Panc1 (cell line): ENCODE data around the gene KRT85. TPM values are rescaled to one million over a fixed set of nuclear protein-coding genes. Genes with fewer than 3 reads are reported as not detected.

ENCODE experiments used
- ATAC-seq: fragments of 200-7000 bp; cut with Tn5 transposase; 2 replicates; pipeline ENCODE4 v1.9.1; 2020; ENCODE audit warnings: mild to moderate bottlenecking, moderate library complexity
- BruUV-seq: library from RNA; stranded (reverse); fragments of 400-500 nt; replicated peaks from 2 replicates; lab custom pipeline; 2021; lab: Mats Ljungman, UMichigan
- CTCF ChIA-PET: fragments of 300-600 bp; sonication (Branson Sonifier 250); formaldehyde crosslinking; loops from one replicate; lab custom pipeline; 2022; ENCODE audit warnings: antibody characterized with exemption; lab: Charles Lee
- POLR2A ChIA-PET: fragments of 300-600 bp; sonication (Branson Sonifier 250); formaldehyde crosslinking; loops from one replicate; lab custom pipeline; 2022; ENCODE audit warnings: antibody characterized with exemption; lab: Charles Lee
- DNase-seq: peaks from one replicate; pipeline ENCODE4 v3.0.0-alpha.2; 2010; ENCODE audit warnings: low read depth, low spot score
- H3K27ac ChIP-seq: 2 replicates; pipeline ENCODE4 v1.5.1; 2011; ENCODE audit warnings: mild to moderate bottlenecking, low read length, inconsistent platforms
- H3K27me3 ChIP-seq: fragments of 200-500 bp; sonication (Bioruptor generic); 2 replicates; pipeline ENCODE4 v1.6.0; 2014; ENCODE audit warnings: low read length, inconsistent platforms; ENCODE audit not compliant: control insufficient read depth, insufficient read depth
- H3K36me3 ChIP-seq: fragments of 200-500 bp; sonication (Bioruptor generic); 2 replicates; pipeline ENCODE4 v1.5.1; 2014; ENCODE audit warnings: inconsistent platforms, mild to moderate bottlenecking, low read length, moderate library complexity; ENCODE audit not compliant: control insufficient read depth, insufficient read depth
- H3K4me1 ChIP-seq: 2 replicates; pipeline ENCODE4 v1.5.1; 2011; ENCODE audit warnings: inconsistent platforms, mild to moderate bottlenecking, low read length, moderate library complexity; ENCODE audit not compliant: control insufficient read depth, insufficient read depth
- H3K4me3 ChIP-seq, 2 experiments: 2 replicates each; pipeline ENCODE4 v1.5.1; 2011 to 2012; ENCODE audit warnings: low read depth in 2 of 2, low read length in 2 of 2, mild to moderate bottlenecking in 2 of 2, inconsistent platforms in 1 of 2, moderate library complexity in 1 of 2
- H3K9me3 ChIP-seq: fragments of 200-500 bp; sonication (Bioruptor generic); 2 replicates; pipeline ENCODE4 v1.5.1; 2014; ENCODE audit warnings: low read depth, mild to moderate bottlenecking, inconsistent platforms, low read length, moderate library complexity; ENCODE audit not compliant: control insufficient read depth, insufficient read depth
- POLR2AphosphoS5 ChIP-seq: IDR thresholded peaks from 2 replicates; pipeline ENCODE4 v1.6.1; 2012; ENCODE audit warnings: mild to moderate bottlenecking, low read depth, low read length, moderate library complexity
- SIN3A ChIP-seq: IDR thresholded peaks from 2 replicates; pipeline ENCODE4 v1.6.1; 2012; ENCODE audit warnings: low read depth, mild to moderate bottlenecking, low read length, moderate library complexity, borderline replicate concordance; ENCODE audit not compliant: insufficient read depth
- TCF7L2 ChIP-seq: IDR thresholded peaks from 2 replicates; pipeline ENCODE4 v1.6.1; 2011; ENCODE audit warnings: mild to moderate bottlenecking, low read depth, low read length, inconsistent platforms
- in situ Hi-C: cut with HindIII; loops from 2 replicates; pipeline ENCODE4 v1.10.0; 2016; ENCODE audit warnings: low sequenced_read_pairs, low pct_unique_long_range_greater_than_20kb
- intact Hi-C: fragments of 100-400 bp; cut with micrococcal nuclease; formaldehyde crosslinking; loops from one replicate; pipeline ENCODE4 v1.10.0; 2022; ENCODE audit not compliant: unreplicated experiment
- total RNA-seq: library from RNA; stranded (reverse); gene quantifications from one replicate; pipeline ENCODE4 v1.2.1, GENCODE V29; 2021; ENCODE audit not compliant: unreplicated experiment
- TF ChIP-seq, protein P1 (sequence below): fragments of 450-650 bp; IDR thresholded peaks from 2 replicates; pipeline ENCODE4 v1.5.1; 2017; ENCODE audit warnings: mild to moderate bottlenecking
- TF ChIP-seq, protein P2 (sequence below), 2 experiments: IDR thresholded peaks; 2 replicates each; pipeline ENCODE4 v1.6.1; 2011 to 2012; ENCODE audit warnings: low read depth in 2 of 2, control low read depth in 1 of 2, low read length in 1 of 2, mild to moderate bottlenecking in 1 of 2, moderate library complexity in 1 of 2; ENCODE audit not compliant: insufficient read depth in 1 of 2

Gene KRT85
- total RNA-seq, 1 experiment from 2014 or later, result not detected

DNA sequence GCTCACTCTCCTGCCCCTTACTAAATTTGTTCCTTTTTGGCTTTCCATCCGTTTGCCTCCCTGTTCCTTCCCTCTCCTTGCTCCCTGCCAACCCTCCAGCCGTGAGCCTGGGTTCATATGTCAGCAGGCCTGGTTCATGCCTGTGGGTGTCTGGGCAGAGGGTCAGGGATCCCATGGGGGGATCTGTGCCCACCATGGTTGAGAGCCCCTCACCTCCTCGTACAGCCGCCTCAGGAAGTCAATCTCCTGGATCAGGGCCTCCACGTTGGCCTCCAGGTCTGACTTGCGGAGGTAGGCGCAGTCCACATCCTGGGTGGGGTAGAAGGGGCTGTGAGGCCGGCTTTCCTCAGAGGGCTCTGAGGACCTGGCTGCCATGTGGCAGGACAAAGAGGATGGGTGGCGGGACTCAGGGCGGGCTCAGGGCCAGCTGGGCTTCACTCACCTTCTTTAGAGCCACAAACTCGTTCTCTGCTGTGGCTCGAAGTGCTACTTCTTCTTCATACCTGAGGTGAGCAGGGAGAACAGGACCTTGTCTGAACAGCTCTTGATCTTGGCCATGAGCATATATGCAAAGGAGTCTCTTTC, 49.7 kb downstream of the KRT85 start:
- ATAC-seq, result no peak
- no TSS peak for BruUV-seq
- Histone ChIP-seq H3K4me1 (no peaks in the 10 kb centered on the region), H3K27me3 (no peaks in the 10 kb centered on the region), H3K27ac (no peak overlapping the region), H3K36me3 (no peaks in the 10 kb centered on the region), H3K9me3 (no peaks in the 10 kb centered on the region), H3K4me3 (no peak overlapping the region)
- in situ Hi-C loops (no loop called here), intact Hi-C loops (no loop called here)
- POLR2A ChIA-PET, result interaction anchor here (0.5 kb wide), 1 partner anchor 677 kb away, joined by 5 read pairs; no protein-coding TSS in a partner anchor
- TF ChIP-seq, protein P1, sequence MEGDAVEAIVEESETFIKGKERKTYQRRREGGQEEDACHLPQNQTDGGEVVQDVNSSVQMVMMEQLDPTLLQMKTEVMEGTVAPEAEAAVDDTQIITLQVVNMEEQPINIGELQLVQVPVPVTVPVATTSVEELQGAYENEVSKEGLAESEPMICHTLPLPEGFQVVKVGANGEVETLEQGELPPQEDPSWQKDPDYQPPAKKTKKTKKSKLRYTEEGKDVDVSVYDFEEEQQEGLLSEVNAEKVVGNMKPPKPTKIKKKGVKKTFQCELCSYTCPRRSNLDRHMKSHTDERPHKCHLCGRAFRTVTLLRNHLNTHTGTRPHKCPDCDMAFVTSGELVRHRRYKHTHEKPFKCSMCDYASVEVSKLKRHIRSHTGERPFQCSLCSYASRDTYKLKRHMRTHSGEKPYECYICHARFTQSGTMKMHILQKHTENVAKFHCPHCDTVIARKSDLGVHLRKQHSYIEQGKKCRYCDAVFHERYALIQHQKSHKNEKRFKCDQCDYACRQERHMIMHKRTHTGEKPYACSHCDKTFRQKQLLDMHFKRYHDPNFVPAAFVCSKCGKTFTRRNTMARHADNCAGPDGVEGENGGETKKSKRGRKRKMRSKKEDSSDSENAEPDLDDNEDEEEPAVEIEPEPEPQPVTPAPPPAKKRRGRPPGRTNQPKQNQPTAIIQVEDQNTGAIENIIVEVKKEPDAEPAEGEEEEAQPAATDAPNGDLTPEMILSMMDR, result no peak
- TF ChIP-seq TCF7L2, result no peak
- CTCF ChIA-PET, result interaction anchor here (0.8 kb wide), 1 partner anchor 553 kb away, joined by 3 read pairs; no protein-coding TSS in a partner anchor
- DNase-seq, result no peak

DNA sequence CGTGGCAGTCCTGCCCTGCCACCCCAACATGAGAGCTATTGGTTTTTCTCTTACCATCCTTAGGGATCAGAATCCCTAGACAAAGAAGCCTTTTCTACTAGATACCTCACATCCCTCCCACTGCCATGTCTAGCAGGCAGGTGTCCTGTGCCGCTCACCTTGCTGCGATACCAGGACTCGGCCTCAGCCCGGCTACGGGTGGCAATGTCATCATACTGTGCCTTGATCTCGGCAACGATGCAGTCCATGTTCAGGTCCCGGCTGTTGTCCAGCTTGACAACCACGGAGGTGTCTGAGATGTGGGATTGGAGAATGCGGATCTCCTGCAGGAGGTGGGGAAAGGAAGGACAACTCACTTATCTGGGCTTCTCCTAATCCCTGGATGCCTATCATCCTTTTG, 50.6 kb downstream of the KRT85 start:
- no peaks in the 10 kb centered on the region for H3K4me1 ChIP-seq
- no peaks in the 10 kb centered on the region for H3K27me3 ChIP-seq
- TF ChIP-seq, protein P1, result no peak
- no peak for ATAC-seq
- CTCF ChIA-PET, result interaction anchor here (1.0 kb wide), 1 partner anchor 79 kb away, joined by 3 read pairs; no protein-coding TSS in a partner anchor
- BruUV-seq, result no TSS peak
- POLR2A ChIA-PET, result no interaction called here
- H3K36me3 ChIP-seq, result no peaks in the 10 kb centered on the region
- intact Hi-C loops, result no loop called here
- H3K27ac ChIP-seq, result no peak overlapping the region
- no peaks in the 10 kb centered on the region for H3K9me3 ChIP-seq
- no peak for DNase-seq
- in situ Hi-C loops, result no loop called here
- no peak overlapping the region for H3K4me3 ChIP-seq

DNA sequence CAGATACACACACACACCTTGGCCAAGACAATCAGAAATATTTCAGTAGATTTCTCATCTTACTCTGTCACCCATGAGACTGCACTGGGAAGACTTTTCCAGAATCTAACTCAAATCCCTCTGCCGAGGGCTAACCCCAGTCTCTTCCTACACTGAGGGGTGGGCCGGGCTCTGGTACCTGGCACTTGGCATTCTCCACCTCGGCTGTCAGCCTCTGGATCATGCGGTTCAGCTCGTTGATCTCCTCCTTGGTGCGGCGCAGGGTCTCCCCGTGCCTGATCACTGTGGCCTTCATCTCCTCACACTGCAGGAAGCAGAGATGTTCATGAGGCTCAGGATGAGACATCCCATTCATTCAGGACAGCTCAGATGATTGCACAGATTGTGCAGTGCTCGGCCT, 51.0 kb downstream of the KRT85 start:
- Histone ChIP-seq H3K27me3 (no peaks in the 10 kb centered on the region), H3K4me3 (no peak overlapping the region), H3K9me3 (no peaks in the 10 kb centered on the region), H3K36me3 (no peaks in the 10 kb centered on the region), H3K27ac (no peak overlapping the region), H3K4me1 (no peaks in the 10 kb centered on the region)
- BruUV-seq, result no TSS peak
- intact Hi-C loops (no loop called here), in situ Hi-C loops (no loop called here)
- POLR2A ChIA-PET, result no interaction called here
- no peak for ATAC-seq
- CTCF ChIA-PET, result interaction anchor here (0.6 to 1.0 kb wide), 2 partner anchors 33 to 78 kb away, joined by 3 to 4 read pairs; no protein-coding TSS in a partner anchor
- DNase-seq, result no peak
- TF ChIP-seq, protein P1, result no peak
- TF ChIP-seq SIN3A (no peak), TCF7L2 (no peak), POLR2AphosphoS5 (no peak)
- TF ChIP-seq, protein P2, sequence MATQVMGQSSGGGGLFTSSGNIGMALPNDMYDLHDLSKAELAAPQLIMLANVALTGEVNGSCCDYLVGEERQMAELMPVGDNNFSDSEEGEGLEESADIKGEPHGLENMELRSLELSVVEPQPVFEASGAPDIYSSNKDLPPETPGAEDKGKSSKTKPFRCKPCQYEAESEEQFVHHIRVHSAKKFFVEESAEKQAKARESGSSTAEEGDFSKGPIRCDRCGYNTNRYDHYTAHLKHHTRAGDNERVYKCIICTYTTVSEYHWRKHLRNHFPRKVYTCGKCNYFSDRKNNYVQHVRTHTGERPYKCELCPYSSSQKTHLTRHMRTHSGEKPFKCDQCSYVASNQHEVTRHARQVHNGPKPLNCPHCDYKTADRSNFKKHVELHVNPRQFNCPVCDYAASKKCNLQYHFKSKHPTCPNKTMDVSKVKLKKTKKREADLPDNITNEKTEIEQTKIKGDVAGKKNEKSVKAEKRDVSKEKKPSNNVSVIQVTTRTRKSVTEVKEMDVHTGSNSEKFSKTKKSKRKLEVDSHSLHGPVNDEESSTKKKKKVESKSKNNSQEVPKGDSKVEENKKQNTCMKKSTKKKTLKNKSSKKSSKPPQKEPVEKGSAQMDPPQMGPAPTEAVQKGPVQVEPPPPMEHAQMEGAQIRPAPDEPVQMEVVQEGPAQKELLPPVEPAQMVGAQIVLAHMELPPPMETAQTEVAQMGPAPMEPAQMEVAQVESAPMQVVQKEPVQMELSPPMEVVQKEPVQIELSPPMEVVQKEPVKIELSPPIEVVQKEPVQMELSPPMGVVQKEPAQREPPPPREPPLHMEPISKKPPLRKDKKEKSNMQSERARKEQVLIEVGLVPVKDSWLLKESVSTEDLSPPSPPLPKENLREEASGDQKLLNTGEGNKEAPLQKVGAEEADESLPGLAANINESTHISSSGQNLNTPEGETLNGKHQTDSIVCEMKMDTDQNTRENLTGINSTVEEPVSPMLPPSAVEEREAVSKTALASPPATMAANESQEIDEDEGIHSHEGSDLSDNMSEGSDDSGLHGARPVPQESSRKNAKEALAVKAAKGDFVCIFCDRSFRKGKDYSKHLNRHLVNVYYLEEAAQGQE (IDR thresholded peaks at IDR 0.05; ENCODE audit: insufficient read depth in 1 of 2, low read depth in 2 of 2, low read length in 1 of 2), result no peak
